HT1080 (cell line): ENCODE data around the gene STXBP5. TPM values are rescaled to one million over a fixed set of nuclear protein-coding genes. Genes with fewer than 3 reads are reported as not detected.

ENCODE experiments used
- DNase-seq: peaks from one replicate; pipeline ENCODE4 v3.0.0-alpha.2; 2015; ENCODE audit warnings: low read depth
- total RNA-seq: library from RNA; depleted of rRNA; stranded (reverse); fragments of >200 nt; shearing (Covaris generic); gene quantifications from 2 replicates; pipeline ENCODE4 v1.2.3, GENCODE V29; 2014

Gene STXBP5
- total RNA-seq, 1 experiment from 2014 or later, result 28.0 TPM

DNA sequence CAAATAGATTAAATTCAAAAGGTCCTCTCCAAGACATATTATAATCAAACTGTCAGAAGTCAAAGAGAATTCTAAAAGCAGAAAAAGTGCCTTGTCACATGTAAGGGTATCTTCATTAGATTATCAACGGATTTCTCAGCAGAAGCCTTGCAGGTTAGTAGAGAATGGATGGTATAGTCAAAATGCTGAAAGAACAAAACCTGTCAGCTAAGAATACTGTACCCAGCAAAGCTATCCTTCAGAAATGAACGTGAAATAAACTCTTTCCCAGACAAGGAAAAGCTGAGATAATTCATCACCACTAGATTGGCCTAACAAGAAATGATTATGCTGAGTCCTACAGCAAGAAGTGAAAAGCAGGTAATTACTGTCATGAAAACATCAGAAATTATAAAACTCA is 92.9 kb downstream of the STXBP5 start:
- no peak for DNase-seq

DNA sequence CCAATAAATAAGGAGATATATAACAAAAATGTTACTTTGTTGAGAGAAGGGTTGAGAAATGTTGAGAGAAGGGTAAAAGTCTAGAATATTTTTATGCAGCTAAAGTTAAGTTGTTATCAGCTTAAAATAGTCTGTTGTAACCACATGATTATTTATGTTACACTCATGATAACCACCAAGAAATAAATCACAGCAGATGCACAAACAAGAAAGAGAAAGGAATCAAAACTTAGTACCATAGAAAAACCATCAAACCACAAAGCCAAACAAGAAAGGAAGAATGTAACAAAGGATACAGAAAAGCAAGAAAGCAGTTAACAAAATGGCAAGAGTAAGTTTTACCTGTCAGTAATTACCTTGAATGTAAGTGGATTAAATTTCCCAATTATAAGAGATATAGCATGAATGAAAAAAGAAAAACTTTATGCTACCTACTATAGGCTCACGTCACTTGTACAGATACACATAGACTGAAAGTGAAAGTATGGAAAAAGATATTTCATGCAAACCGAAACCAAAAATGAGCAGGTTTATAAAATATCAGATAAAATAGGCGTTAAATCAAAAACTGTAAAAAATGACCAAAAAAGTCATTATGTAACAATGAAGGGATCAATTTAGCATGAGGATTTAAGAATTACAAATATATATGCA is 93.6 kb downstream of the STXBP5 start:
- DNase-seq, result no peak

DNA sequence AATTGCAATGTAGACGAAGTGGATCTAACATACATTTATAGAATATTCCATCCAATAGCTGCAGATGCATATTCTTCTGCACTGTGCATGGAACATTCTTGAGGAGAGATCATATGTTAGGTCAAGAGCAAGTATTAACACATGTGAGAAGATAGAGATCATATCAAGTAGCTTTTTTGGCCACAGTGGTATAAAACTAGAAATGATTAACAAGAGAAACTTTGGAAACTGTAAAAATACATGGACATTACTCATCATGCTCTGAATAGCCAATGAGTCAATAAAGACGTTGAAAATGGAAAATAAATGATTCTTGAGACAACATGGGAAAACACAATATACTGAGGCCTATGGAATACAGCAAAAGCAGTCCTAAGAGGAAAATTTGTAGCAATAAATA is 94.2 kb downstream of the STXBP5 start:
- DNase-seq, result no peak

DNA sequence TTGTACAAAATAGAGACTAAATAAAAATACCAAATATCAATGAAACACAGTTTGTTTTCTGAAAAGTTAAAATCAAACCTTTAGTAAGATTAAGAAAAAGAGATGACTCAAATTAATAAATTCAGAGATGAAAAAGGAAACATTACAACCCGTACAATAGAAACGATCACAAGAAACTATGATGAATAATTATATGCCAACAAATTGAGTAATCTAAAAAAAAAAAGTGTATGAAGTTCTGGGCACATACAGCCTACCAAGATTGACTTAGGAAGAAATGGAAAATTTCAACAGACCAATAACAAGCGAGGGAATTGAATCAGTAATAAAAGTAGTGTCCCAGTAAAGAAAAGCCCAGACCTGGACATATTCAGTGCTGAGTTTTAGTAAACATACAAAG is 94.8 kb downstream of the STXBP5 start:
- no peak for DNase-seq

DNA sequence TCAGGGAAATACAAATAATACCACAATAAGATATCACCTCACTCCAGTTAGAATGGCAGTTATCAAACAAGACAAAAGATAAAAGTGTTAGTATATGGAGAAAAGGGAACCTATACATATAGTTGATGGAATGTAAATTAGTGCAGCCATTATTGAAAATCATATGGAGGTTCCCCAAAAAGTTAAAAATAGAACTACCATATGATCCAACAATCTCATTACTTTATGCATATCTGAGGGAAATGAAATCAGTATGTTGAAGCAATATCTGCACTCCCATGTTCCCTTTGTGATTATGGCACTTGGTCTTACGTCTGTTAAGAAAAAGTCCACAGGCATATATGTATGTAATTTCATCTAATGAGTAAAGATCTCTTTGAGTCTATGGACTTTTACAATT is 96.9 kb downstream of the STXBP5 start:
- DNase-seq, result no peak

DNA sequence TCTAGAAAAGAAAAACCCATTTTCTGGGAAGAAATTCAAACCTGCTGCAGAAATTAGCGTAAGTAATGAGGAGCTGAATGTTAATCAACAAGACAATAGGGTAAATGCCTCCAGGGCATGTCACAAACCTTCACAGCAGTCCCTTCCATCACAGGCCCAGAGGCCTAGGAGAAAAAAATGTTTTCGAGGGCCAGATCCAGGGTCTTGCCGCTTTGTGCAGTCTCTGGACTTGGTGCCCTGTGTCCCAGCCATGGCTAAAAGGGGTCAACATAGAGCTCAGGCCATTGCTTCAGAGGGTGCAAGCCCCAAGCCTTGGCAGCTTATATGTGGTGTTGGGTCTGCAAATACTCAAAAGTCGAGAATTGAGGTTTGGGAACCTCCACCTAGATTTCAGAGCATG is 99.8 kb downstream of the STXBP5 start:
- no peak for DNase-seq

DNA sequence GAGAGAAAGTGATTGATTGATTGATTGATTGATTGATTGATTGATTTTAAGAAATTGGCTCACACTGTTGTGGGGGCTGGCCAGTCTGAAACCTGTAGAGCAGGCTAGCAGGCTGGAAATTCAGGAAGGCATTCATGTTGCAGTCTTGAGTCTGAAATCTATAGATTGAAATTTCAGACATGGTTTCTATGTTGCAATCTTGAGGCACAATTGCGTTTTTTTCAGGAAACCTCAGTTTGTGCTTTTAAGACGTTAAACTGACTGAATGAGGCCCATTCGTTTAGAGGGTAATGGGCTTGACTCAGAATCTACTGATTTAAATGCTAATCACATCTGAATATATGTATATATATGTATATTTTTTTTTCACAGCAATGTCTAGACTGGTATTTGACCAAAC is 106.3 kb downstream of the STXBP5 start:
- no peak for DNase-seq

DNA sequence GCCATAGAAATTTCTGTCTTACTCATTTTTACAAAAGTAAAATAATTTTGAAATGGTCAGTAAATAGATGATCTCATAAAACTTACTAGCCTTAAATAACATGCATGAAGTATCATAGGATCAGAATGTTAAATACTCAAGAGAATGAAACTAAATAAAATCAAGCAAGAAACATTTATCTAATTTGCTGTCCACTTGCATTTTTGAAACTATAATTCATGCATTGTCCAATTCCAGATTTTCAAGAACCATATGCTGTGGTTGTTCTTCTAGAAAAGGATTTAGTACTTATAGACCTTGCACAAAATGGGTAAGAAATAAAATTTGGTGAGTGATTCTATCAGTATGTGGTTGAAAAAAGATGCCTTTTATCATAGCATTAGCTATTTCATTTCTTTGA is 107.0 kb downstream of the STXBP5 start:
- DNase-seq, result no peak

DNA sequence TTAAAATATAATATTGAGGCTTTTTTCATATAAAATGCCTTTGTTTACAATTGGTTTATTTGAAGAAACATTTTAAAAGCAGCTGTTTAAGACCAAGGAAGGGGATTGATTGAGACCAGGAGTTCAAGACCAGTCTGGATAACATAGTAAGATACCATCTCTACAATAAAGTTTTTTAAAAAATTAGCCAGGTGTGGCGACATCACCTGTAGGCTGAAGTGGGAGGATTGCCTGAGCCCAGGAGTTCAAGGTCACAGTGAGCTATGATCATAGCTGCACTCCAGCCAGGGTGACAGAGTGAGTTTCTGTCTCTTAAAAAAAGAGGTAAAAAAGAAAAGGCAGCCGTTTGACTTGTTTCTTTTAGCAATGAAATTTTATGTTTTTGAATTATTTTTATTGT is 117.0 kb downstream of the STXBP5 start:
- no peak for DNase-seq

DNA sequence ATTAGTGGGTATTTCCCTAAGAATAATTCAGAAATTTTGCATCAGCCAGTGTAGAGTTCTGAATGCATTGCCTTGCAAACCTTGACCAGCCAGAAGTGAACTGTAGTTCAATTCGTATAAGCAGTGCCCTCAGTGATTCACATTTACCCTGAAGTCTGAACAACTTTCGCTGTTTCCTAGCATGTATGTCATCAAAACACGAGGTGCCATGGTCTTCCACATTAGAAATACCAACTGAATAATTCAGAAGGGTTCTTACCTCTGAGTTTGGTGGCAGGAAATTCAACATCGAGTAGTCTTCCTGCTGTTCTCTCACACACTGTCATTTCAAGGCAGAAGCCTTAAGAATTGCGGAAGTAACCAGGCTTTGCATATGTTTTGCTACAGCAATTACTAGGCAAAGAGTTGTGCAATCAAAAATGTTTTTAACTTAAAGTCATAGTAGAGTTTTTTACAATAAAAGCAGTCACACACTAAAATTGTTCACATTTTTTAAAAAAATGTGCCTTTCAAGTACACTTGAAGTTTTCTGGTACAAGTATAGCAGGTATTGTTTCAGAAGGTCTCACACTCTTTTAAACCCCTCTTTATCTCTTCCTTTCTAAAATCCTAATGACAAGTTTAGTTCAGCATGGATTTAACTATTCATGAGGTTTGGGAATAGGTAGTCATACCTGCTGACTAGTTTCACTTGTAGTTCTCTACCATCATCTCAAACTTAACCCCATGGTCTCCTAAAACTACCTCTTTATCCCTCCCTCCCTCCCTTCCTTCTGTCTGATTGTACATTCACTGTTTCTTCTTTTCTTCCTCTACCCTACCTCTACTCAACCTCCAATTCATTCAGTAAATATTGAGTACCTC is 118.3 kb downstream of the STXBP5 start:
- DNase-seq, result no peak

DNA sequence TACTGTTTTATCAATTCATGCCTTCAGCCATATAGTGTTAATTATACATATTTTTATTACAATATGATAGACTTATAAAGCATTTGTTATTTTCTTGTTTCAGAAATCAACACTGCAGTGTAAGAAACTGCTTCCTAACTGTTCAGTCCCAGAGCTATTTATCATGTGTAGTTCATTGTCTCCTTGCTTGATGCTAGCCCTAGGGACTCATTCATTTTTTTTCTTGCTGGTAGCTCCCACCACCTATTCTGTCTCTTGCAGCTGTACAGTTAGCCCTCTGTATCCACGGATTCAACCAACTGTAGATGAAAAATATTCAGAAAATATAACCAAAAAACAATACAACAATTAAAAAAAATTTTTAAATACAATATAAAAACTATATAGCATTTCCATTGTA is 121.3 kb downstream of the STXBP5 start:
- no peak for DNase-seq

DNA sequence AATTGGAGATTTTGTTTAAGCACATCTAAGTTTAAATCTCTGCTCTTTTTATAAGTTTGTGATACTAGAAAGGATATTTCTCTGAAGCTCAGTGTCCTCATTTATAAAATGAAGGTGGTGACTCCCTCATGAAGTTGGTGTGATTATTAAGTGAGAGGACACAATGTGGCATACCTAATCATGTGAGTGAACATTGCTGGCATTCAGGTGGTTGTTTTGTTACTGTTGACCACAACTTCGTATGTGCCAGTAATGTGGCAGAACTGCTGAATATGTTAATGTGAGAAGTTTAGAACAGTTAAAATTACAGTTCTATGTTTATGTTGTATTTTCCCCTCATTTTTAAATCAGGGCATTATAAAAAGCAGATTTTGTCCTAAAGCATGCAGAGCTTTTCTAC is 127.2 kb downstream of the STXBP5 start:
- DNase-seq, result no peak

DNA sequence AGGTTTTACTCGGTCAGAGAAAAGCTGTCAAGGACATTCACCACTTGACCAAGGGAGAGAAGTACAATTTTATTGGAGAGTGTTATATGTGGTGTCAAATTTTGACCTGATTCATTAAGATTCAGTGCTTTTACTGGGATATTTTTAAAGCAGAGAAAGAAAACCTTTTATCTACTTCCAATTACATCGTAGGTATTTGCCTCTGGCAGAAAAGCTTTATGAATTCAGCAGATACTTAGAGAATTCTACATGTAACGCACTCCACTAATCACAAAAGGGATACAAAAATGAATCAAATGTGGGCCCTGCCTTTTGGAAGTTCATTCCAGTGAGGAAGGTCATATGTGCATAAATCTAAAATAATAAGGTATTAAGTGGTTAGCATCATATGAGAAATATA is 133.7 kb downstream of the STXBP5 start:
- DNase-seq, result no peak

DNA sequence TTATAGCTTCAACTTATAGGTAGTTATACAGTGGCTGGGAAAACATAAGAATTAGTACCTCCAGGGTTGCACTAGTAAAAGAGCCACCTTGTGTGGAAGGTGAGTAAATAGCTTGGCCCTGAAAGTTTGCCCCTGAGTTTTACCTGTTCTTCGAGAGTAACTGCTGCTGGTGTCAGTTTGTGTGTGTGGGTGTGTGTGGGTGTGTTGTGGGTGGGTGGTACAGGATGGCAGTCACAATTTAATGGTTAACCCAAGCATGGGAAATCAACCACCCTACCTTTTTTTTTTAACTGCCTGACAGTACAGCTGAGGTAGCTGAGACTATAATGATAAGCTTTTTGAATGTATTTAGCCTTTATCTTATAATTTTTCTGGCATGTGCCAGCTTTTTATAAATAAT is 137.3 kb downstream of the STXBP5 start:
- DNase-seq, result no peak

DNA sequence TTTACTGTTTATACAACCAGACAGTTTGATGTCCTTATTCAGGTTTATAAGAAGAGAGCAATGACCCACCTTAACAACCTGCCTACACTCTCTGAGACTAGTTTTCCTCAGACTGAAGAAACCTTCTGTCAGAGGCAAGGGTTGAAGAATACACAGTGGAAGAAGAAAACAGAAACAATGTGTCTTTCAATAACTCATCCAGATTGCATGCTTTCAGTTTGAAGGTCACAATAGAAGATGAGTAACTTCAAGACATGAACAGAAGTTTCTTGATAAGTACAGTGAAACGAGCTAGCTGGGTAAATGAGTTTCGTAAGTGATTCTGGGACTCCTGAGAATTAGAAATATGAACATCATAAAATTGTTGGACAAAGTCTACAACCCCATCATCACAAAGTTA is 141.7 kb downstream of the STXBP5 start:
- no peak for DNase-seq

DNA sequence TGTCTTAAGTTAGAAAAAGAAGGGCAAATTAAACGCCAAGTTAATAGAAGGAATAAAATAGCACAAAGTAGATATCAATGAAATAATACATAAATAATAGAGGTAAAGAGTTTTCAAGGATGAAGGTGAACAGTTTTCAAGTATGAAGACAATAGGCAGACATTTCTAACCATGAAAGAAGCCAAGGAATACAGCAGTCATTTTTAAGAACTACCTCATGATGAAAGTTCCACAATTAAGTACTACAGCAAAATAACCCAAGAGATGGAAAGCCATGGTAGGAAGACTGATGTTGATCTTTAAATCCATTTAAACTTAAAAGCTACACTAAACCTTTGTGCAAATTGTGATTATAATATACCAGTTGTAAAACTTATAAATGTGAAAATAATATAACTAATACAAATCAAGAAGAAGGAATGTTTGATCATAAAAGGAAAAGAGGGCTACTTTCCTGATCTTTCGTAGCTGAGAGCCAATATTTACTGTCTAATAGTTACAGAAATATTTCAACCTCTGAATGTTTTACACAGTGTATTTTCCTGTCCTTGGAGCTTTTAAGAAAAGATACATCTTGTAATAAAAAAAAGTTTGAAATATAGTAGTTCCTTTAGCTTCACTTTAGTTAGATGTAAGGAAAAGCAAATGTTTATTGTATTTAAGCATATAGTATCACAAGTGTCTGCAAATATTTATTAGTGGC is 143.1 kb downstream of the STXBP5 start:
- DNase-seq, result no peak

DNA sequence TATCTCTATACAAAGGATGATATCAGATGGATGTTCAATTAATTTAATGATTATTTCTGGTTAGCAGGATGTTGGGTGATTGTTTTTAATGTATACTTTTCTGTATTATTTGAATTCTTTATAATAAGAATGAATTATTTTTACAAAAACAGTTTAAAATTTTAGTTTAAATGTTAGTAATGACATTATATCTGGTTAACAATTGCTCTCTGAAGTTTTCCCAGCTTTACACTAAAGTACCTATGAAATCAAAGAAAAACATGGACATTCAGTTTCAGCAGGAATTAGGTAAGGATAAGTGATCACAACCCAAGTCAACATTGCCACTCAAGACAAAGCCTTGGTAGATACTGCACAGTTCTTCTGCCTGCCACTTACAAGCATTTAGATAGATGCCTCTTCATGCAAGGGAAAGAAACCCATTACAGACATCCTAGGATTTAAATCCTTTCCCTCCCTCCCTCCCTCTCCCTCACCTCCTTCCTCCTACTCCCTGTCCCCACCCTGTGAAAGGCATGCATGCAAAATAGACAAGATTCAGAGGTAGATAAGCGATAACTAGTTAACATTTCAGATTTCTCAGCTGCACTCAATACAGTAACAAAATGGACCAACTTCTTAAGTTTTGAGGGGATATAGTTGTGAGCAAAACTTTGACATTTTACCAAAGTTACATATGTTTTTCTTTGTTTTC is 143.8 kb downstream of the STXBP5 start:
- no peak for DNase-seq

DNA sequence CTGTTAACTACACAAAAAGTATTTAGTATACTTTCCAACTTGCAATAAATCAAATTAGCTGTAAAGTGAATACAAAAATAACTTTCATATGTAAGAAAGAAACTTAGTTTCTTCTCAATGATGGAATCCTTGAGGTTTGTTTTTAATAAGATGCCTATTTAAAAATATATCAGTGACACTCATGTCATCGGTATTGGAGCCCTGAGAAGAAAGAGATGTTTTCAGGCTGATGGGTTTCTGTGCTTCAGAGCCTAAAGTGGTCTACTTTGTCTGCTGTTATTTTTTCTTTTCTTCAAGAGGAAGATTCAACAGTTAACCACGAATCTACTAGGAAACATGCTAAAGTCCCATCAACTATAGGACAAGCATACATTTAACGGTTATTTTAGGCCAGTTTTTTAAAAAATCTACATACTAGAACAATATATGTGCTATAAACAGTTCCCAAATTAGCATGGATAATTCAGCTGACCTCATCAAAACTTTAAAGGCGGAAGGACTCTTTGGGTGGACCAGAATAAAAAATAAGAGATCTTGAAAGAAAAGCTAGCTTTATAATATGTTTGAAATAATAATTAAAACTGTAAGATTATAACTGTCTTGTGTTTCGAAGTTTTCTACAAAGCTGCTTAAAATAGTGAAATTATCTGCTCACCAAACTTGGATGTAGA is 157.2 kb downstream of the STXBP5 start:
- no peak for DNase-seq

DNA sequence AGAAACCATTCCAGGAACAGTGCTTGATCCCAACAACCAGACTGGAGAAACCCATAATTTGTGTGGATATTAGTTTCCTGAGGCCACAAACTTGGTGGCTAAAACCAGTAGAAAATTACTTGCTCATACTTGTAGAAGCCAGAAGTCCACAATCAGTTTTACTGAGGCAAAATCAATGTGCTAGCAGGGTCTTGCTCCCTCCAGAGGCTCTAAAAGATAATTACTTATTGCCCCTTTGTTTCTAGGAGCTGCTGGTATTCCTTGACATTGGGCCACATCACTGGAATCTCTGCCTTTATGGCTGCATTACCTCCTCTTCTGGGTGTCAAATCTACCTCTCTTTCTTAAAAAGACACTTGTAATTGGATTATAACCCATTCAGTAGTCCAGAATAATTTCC is 162.1 kb downstream of the STXBP5 start:
- DNase-seq, result no peak

DNA sequence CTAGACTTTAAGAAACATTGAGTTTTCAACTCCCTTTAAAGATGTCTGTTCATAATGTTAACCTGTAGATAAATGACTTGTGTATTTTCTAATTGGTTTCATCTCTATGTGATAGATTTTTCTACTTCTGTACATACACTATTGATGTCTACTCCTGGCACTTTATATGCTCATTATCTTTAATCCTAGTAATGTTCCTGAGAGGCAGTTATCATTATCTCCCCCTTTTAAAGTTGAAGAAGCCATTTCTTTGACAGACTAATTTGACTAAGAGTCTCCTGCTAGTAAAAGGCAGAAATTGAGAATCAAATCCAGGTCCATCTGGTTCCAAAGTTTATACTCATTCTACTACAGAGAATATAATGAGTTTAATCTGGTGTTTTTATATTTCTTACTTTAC is 167.1 kb downstream of the STXBP5 start:
- no peak for DNase-seq

DNA sequence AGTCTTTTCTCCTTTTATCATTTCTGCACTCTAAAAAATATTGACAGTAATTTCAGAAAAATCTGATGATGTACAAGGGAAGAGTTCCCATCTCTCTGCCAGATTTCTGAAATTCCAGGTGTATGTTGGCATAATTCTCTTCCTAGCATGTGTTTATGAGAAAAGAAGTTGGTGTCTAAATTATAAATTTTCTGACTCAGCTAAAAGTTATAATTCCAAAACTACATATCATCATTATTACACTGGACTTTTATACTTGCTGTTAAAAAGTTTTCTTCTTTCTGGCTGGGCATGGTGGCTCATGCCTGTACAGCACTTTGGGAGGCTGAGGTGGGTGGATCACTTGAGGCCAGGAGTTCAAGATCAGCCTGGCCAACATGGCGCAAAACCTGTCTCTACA is 168.6 kb downstream of the STXBP5 start:
- DNase-seq, result no peak
